NCI-H1105 treated with DMSO at 0.1 percent for 48 hours (cell line): ENCODE data around the gene AKT1S1.
"Not testable (repeated sequence)": the region's sequence is repeated elsewhere in the genome, so short reads cannot be mapped to it uniquely, and the experiment has no call there.

Source experiments
- DNase-seq: peaks from one replicate; lab custom pipeline; 2025; lab: John Stamatoyannopoulos, UW

The AKT1S1 gene

DNA sequence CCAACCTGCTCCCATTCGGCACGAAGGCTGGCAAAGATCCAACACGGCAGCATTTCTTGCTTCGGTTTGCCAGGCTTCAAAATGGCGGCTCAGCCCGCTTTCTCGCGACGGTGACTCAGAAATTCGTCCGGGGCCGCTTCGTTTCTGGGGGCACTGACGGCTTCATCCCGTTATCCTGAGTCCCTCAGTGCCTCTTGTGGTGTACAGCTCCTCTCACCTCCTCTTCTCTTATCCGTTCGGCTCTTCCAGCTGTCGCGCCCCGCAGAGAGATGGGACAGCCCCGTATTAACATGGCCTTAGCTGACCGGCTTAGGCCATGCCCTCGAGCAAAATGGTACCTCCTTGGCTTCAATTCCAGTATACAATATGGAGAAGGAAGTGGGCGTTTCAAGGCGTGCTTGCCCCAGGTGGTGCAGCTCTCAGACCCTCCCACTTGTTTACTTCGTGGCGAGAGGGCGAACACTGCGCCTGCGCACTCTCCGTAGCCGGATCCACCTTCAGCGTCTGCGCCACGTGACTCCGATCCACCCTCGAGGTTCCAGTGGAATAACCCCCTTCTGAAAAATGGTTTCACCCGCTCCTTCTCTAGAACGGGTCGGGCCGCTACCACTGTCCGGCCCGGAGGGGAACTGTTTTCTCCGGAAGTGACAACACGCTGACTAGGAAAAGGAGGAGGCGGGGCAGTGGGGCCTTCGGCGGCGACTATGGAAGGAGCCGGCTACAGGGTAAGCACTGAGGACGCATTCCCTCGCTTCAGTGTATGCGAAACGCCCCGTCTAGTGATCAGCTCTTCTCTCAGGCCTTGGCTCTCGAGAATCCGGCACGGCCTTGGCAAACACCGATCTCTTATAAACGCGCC, at the start of gene AKT1S1, which contains the start of gene TBC1D17:
Gene AKT1S1, minus strand, starts transcription at position 336 of the 859 bp plus-strand sequence. CDS start 4,060 bp downstream, outside the sequence.
Gene TBC1D17, plus strand, starts transcription at position 683 of the 859 bp plus-strand sequence. Its CDS starts 22 bp downstream, at position 705.
- DNase-seq, result peak; percentile 100

DNA sequence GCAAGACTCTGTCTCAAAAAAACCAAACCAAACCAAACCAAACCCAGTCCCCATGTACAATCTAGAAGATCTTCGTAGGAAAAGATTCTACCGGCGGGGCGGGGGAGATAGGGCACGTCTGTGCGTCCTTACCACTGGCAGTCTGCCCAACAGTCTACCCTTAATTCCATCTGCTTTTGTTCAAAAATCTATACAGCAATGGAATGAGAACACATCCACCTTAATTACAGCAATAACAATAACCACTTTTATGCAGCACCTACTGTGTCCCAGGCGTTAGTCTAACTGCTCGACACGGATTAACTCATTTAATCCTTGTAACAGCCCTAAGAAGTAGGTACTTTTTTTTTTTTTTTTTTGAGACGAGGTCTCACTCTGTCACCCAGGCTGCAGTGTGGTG, 49.4 kb upstream of the AKT1S1 start:
- DNase-seq, result no peak

DNA sequence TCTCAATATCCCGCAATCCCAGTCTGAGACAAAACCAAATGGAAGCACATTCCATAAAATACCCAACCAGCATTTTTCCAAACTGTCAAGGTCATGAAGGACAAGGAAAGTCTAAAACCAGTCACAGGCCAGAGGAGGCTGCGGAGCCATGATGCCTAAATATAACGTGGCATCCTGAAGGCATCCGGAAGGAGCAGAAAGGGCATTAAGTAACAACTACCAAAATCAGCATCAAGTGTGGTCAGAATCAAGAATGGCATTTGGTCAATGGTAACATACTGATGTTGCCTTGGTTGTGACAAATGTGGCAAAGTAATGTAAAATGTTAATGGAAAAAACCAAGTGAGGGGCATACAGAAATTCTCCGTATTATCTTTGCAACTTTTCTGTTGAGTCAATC, 48.3 kb upstream of the AKT1S1 start:
- no peak for DNase-seq

DNA sequence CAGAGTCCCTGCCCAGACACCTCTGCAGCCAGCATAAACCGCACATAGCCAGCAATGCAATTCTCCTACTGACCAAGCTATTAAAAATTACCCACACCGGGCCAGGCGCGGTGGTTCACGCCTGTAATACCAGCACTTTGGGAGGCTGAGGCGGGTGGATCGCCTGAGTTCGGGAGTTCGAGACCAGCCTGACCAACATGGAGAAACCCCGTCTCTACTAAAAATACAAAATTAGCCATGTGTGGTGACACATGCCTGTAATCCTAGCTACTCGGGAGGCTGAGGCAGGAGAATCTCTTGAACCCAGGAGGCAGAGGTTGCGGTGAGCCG, 47.7 kb upstream of the AKT1S1 start:
- not testable (repeated sequence) for DNase-seq

DNA sequence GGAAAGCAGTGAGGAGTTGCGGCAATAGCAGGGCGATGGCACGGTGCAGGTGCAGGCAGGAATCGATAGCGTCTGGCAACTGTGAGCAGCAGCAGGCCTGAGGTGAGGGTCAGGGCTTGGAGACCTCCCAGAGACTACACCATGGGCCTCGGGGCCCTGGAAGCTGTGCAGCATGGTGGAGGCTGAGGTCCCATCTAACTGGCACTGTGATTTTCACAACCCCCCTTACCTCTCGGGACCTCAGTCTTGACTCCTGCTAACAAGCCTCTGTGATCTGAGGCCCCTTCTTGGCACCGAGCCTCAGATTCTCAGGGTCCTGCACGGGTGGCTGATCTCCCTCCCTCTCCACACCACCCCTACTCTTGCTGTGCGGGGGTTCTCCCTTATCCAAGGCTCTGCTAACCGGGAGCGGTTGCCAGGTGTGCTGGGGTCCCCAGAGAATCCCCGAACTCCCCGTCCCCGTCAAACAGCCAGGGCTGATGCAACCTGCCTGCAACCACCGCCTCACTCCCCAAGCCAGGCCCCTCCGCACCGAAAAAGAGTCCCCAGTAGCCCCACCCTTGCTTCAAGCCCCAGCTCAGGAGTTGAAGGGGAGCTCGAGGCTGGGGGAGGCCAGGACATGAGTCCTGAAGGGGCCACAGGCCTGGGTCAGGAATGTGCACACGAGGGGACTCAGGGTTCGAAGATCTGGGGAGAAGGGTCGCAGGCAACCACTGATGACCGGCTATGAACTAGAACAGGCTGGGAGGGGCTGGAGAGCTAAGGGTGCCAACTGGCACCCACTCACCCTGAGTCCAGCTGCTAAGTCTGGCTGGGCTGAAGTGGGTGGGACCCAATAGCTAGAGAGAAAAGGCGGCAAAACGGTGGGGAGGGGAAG, 47.1 kb upstream of the AKT1S1 start:
- DNase-seq, result no peak

DNA sequence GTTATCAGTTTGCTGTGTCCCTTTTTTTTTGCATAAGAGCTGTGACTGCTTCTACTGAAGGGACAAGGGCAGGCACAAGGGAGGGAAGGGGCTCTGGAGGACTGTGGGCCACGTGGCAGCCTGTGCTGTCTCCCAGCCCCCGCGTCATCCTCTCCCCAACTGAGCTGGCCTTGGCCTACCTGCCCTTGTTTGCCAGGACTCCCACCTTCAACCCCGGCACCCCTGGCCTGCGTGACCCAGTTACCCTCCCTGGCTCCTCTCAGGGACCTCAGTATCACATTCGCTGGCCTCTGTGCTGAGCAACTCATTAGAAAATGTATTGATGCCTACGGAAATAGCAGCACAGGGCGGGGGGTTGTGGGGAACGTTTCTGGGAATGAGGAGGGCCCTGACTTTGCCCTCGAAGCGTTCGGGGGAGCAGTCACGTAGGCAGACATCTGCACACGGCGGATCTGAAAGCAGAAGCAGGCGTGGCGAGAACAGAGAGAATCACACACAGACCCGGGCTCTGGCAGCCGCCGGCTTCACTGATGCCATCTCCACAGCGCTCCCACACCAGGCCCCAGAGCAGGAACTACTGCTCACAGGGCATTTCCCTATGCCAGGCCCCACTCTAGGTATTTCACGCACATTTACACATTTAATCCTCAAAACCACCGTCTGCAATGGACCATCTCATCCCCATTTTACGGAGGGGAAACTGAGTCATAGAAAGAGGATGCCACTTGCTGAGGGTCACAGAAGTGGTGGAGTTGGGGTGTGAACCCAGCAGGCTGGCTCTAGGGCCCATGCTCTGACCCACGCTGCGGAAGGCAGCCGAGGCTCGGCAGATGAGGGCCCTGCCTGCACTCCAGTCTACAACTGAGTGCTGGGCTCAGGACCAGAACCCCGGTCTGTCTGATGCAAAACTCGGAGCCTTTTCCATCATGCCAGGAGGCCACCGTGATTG, 46.2 kb upstream of the AKT1S1 start:
- DNase-seq, result no peak

DNA sequence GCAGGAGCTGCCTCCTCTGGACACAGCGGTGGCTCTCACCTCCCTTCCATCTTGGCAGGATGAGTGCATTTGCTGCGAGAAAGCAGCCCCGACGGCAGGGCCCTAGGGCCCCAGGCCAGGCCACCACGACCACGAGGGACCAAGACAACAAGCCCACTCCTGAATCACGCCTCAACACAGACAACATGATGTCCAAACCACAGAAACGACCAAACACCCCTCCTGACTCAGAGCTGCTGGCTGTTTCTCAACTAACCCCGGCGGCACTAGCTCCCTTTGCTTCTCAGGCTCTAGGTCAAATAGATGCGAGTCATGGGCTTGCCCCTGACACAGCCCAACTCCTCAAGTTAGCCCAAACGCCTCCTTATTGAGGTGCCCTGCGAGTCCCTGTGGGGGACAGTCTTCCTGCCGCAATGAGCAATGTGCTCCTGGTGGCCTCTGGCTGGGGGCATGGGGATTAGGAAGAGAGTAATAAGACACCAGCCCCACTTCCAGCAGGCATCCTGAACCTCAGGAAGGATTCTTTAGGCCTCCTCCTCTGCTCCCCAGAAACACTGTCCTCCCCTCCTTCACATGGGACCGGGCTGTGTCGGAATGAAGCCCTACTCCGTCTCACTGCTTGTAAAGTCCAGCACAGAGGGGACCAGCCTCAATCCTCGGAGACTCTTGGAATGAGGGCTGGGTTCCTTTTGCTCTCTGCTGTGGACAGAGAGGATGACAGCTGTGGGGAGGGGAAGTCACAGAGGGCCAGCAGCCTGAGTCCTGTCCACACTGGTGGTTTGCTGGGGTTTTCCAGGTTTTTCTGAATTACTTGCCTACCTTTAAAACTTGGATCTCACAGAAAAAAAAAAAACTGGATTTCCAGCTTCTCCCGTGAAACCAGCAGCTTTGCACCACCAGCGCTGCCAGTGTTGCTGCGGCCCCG, 45.0 kb upstream of the AKT1S1 start:
- no peak for DNase-seq

DNA sequence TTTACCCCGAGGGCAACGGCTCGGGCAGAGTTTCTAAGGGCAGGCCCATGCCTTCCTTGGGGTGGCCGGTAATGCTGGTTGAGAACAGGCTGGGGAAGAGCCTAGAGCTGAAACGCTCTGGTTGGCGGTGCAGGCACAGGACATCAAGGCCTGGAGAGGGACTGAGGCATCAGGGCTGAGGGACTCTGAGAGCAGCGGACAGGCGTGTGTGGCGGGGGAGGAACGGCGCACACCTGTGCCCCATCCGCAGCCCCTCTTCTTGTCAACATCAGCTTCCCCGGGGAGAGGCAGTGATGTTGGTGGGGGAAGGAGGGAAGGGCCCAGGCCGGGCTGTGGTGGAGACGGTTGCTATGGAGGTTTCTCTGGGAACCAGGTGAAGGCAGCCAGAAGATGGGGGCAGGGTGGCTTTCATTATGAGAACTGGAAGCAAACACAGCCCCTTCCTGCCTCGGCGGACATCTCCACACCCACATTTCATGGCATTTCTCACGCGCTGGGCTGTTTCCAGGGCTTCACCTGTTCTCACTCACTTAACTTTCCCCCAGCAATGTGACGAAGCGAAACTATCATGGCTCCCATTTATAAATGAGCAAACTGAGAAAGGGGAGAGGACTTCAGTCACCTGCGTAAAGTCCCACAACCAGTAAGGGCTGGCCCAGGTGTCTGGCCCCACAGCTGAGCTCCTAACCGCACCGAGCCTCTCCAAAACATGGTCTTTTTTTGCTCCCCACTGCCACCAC, 43.6 kb upstream of the AKT1S1 start:
- DNase-seq, result no peak

DNA sequence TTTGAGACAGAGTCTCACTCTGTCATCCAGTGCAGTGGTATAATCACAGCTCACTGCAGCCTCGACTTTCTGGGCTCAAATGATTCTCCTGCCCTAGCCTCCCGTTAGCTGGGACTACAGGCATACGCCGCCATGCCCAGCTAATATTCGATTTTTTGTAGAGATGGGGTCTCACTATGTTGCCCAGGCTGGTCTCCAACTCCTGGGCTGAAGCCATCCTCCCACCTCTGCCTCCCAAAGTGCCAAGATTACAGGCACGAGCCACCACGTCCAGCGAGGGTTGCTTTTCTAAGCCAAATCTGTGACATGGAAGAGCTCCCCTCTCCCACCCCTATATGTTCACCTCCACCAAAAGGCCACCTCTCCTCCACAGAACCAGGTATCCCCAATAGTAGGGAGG, 40.9 kb upstream of the AKT1S1 start:
- DNase-seq, result no peak

DNA sequence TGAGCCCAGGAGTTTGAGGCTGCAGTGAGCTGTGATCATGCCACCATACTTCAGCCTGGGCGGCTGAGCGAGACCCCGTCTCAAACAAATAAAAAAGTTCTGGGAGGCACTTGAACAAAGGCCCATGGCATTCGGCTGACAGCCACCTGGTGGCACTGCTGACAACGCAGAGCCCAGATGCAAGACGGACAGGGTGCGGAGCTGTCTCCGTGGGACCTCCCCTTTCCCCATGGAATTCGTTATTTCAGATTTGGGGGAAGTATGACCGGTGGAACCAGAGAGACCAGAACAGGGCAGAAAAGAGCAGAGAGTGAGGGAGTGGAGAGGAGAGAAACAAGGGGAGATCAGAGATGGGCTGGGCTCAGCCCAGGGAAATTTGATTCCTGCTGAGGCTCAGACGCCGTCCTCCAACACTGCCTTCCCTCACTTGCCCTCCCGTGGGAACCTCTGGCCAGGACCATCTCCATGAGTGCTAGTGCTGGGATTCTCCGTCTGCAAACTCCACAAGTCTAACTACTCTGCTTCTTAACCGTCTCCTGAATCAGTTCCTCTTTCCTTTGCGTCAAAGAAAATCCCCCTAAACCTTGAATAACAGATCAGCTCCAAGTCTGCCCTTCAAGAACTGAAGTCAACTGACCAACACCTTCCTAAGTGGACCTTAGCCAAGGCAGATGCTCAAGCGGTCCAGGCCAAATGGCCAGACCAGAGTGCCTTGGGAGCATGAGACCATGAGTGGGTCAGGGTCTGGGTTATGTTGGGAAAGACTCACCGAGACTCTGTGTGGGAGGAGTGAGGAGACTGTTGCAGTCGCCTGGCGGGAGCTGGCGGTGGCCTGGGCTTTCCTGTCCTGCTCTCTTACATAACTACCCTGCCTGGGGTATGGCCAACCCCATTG, 39.9 kb upstream of the AKT1S1 start:
- no peak for DNase-seq

DNA sequence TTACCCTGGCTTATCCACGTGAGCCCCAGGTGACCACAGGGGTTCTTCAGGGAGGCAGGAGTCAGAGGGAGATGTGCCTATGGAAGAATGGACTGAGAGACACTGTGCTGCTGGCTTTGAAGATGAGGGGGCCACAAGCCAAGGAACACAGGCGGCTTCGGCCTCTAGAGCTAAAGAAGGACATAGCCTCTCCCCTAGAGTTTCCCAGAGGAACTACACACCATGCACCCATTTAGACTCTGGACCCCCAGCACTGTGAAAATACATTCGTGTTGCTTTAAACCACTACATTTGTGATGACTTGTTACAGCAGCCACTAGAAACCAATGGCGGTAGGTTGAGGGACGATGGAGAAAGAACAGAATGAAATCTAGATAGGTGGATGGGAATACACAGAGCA, 38.1 kb upstream of the AKT1S1 start:
- DNase-seq, result no peak

DNA sequence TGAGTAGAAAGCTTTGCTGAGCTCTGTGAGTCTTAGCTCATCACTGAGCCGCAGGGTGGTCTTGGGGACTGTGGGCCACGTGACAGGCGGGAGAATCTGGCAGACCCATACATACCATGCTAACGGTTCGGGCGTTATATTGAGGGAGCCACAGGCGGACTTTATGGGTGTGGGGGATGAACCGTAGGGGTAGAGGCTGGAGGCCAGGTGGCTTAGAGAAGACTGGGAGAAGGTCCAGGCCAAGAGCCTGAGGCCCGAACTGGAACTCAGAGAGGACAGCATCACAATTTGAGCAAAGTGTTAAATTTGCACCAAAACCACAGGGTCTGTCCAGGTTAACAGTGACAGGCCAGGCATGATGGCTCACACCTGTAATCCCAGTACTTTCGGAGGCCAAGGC, 36.6 kb upstream of the AKT1S1 start:
- no peak for DNase-seq

DNA sequence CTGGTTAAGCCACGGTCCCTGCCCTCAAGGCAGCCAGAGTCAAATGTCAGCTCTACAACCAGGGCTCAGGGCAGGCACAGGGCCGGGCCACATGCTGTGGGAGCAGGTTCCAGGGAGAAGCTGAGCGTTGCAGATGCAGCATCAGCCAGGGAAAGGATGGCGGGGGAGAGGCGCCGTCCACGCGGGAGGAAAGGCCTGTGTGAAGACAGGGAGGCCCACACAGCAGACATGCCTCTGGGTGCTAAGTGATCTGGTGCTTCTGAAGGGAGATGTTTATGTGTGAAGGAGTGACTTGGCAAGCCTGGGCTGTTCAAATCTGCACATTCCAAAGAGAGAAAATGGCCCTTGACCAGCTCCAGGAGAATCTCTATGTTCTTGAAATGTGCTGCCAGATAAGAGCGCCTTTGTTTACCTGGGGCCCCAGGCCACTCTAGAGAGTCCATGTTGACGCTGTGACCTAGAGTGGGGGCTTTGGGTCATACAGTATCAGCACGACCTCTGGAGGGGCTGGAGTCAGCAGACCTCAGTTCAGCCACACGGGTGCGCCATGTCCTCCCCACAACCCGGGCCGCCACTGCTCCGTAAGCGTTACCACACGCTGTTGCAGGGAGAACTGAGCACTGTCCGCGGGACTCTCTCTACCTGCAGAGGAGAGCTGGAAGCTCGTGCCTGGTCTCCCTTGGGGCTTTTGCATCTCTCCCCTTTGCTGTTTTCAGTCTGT, 36.0 kb upstream of the AKT1S1 start:
- DNase-seq, result no peak

DNA sequence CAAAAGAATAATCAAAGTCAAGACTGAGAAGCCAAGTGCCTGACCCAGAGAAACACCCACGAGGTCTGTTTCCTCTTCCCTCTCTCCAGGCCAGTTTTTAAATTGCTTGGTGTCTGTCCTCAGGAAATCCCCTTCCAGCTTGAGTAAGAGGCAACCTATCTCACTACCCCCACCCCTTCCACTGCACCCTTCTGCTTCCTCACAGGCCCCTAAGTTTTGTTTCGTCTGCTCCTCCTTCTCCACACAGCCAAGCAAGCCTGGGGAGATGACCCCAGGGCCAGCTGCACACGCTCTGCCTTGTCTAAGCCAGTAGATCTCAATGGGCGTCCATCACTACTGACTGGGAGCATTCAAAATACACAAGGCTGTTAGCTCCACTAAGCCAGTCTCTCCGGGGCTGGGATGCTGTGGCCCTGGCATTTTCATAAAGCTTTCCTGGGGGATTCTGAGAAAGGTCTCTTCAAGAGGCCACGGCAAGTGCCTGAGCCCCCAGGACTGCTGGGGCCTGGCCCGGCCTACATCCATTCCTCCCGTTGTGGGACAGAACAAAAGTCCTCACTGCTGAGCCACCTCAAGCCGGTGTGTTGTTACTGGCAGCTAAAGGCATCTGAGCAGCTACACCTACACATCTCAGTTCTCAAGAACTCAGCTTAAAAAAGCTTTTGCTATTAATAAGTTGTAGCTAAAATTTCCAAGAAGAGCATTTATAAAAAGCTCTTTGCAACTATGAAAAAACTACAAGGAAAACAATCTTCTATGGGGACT, 34.4 kb upstream of the AKT1S1 start:
- no peak for DNase-seq

DNA sequence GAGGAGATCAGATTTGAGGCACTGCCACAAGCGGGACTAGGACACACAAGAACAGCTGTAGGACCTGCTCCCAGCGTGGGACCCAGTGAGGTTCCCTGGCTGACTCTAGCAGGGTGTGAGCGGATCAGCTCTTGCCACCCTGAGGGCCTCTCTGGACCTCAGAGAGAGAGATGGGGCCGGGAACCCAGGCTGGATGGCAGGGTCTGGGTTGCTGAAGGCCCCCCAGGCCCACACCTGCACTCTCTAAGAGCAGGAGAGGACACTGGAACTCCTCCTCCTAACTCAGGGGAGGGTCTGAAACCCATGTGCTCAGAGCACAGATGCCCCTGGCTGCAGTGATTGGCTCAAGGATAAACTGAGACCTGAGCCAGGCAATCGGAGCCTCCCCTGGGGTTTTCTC, 33.0 kb upstream of the AKT1S1 start:
- DNase-seq, result no peak

DNA sequence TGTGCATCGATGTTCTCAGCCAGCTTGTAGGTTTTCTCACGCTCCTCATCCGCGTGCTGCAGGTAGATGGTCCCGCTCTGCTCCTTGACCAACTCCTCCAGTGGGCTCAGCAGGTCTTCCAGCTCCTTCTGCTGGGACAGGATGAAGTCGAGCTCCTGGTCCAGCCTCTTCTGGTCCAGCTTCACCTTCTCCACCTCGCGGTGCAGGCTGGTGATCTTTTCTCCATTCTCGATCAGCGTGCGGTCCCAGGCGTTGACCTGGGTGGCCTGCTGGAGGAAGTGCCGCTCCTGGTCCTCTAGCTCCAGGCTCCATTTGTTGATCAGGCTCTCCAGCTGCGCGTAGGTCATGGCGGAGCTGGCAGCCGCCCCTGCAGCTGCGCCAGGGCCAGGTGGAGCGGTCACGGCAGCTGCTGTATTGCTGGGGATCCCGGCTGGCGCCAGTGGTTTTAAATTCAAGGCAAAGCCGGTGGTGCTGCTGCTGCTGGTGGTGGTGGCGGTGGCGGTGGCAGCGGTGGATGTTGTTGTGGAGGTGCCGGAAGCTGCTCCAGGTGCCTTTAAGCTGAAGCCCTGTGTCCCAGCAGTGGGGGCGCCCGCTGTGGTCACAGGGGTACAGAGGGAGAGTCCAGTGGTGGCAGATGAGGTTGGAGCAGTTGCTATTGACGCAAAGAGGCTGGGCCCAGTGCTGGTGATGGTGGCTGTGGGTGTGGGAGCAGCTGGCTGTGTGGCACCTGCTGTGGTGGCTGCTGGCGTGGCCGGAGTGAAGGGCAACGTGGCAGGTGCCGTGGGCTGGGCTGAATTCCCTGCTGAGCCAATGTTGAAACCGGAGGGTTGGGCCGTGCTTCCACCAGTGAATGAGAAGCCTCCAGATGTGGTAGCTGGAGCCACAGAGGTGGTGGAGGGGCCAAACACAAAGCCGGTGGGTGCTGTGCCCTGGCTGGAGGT, 31.6 kb upstream of the AKT1S1 start:
- DNase-seq, result no peak
